Stimulated activated CD4-positive, alpha-beta T cell treated with anti-CD3 and anti-CD28 coated beads, Interleukin-2, amount 100 ng/mL, for 24 hours (primary cell): ENCODE measurements around the gene BTC.
"Not testable (repeated sequence)": the region's sequence is repeated elsewhere in the genome, so short reads cannot be mapped to it uniquely, and the experiment has no call there.

ENCODE experiments used
- DNase-seq, 2 donors: peaks; one replicate each; pipeline ENCODE4 v3.0.0-alpha.2; 2020

The BTC gene, protein sequence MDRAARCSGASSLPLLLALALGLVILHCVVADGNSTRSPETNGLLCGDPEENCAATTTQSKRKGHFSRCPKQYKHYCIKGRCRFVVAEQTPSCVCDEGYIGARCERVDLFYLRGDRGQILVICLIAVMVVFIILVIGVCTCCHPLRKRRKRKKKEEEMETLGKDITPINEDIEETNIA

DNA sequence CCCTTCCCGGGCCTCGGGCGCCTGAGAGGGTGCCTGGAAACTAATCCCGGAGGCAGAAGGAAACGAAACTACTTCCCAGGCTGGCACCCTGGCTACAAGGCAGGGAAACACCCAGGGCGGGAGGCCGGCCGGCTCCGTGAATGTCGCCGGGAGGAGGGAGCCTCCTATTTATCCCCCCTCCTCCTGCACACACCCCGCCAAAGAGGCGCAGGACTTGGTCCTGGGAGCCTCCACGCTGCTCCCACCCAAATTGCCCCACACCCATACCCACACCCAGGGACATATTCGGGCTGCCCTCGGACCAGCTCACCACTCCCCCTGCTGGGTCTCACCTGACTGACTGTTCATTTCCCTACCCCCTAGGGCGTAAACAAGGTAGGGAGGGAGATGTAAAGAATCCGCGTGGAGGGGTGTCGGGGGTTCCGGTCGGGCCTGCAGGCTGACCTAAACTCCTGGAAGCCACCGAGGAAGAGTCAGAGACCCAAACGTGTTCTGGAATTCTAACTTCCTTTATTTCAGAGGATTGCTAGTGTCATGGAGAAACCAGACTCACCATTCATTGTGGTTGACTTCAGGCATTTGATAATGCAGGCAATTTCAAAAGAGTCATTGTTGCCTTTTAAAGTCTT is at the start of gene BTC:
Gene BTC (minus strand): TSS at position 142 of the 629 bp plus-strand sequence. CDS start 198 bp downstream, outside the sequence.
- DNase-seq: peak in 1 of 2 donors; percentile 4

DNA sequence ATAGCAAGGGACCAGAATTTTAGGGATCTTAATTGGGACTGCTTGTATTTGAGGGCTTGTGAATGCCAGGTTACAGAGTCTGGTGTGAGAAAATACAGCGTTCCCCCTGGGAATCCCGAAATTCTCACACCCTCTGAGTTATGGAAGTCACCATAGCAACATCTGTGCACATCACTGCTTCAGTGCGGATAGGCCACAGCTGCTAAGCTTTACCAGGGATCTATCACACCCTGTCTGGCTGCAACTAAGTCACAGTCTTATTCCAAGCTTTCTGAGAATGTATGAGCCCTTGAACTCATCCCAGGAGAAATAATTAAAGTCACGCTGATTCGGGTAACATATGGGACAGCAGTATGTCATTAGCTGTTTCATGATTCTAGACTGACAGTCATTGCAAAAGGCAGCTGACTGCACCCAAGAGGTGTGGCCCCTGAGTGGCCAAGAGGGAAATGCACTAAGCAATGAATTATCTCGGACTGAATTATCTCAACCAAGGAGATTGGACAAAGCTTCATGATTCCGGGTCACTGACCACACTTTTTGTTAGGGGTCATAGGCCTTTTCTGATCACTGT is 46.7 kb upstream of the BTC start:
- no peak for DNase-seq

DNA sequence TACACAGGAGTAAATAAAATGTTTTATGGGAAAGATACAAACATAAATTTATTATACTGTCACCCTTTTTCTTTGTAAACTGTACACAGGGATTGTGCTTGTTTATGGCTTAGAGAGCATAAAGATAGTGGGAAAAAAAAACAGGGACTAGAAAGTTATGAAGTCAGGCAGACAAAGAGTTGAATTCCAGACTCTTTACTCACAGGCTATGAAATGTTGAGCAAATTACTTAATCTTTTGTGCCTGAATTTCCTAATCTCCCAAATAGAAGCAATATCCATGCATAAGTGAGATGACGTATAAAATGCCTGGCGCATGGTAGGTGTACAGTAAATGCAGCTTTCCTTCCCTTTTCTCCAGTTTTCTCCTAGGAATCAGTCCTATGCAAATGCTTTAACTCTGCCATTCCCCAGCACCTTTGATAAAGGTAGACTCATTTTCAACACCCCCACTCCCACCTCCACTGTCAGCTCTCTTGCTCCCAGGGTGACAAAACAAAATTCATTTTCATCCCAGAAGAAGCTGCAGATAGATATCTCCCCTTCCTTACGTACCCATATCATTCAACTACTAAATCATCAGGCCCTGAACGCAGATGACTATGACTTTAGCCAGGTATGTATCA is 44.5 kb upstream of the BTC start:
- no peak for DNase-seq

DNA sequence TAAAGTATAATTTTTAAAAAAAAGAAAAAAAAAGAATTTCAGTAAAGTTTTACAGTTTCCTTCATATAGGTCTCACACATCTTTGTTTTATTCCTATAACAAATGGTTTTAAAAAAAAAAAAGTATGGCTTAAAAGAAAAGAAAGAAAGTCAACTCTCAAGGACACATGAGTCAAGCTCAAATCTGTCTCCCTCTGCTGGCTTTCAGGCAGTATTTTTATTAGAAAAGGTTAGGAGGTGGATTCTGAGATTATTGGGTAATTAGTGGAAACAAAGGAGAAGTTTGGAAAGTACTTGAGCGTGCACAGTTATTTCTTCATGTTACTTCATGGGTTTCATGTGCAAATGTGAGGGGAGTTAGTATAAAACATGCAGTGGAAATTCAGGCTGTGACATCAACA is 36.6 kb upstream of the BTC start:
- DNase-seq: no peak

DNA sequence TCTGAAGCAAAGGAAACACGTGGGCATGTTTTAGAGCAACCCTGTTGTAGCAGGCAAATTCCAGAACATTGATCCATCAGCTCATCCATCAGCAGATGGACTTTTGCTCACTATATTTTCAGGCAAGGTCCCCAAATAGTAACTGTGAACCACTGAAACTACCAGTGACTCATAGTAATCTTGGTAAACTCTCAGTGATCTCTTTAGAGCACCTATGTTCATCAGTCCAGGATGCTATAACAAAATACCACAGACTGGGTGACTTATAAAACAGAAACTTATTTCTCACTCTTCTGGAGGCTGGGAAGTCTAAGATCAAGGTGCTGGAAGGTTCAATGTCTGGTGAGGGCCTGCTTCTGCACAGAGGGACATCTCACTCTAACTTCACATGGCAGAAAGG is 28.9 kb upstream of the BTC start:
- DNase-seq: no peak

DNA sequence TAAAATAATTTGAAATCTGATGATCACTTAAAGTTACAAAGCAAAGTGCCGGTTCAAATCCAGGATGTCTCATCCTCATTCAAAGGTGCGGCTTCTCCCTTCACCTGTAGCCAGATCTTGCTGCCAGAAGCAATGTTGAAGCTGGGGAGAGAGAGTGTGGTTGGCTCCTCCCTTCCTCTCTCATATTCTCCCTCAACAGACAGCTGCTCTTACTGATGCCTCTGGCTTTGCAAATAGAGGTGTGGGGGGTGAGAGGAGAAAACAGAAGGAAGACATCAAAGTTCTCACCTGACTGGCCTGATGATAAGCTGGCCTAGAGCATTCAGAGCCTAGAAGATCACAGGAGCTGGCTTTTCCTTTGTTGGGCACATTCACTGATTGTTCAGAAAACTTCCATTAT is 28.3 kb upstream of the BTC start:
- DNase-seq: no peak

DNA sequence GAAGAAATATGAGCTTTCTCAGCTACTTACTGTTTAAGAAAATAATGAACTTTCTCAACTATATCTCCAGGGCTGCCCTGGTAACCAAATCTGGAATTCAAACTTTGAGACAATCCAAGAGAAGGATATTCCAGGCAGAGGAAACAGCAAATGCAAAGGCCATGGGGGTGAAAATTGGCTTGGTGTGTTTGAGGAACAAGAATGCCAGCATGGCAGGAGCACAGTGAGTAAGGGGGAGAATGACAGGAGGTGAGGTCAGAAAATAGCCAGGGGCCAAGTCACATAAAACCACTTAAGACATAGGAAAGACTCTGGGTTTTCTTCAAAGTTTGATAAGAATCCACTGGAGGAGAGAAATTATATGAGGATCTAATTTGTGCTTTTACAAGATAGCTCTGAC is 27.2 kb upstream of the BTC start:
- DNase-seq: no peak

DNA sequence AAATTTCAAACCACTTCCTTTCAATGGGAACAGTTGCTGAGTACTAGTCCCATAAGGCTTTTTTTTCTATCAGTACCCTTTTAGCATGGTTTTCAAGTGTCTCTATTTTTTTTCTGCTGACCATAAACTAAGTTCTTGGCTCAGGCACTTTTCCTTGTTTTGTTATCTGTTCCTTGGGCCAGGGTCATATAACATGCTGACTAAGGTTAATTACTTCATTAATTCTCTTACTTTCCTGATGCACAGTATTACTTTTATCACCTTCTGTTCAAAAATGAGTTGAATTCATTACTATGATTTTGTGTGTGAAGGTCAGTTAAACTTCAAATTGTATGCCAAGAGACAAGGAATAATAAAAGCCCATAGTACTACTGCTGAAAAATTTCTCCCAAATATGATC is 19.7 kb upstream of the BTC start:
- DNase-seq: no peak

DNA sequence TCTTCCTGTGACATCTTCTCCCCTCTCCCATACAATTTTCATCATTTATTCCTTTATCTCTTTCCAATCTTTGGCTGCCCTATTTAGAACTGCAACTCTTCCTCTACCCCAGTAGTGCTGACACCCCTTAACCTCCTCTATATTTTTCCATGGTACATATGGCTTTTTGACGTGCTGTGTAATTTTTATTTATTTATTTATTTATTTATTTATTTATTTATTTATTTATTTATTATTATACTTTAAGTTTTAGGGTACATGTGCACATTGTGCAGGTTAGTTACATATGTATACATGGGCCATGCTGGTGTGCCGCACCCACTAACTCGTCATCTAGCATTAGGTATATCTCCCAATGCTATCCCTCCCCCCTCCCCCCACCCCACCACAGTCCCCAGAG is 17.7 kb upstream of the BTC start:
- DNase-seq: not testable (repeated sequence)

DNA sequence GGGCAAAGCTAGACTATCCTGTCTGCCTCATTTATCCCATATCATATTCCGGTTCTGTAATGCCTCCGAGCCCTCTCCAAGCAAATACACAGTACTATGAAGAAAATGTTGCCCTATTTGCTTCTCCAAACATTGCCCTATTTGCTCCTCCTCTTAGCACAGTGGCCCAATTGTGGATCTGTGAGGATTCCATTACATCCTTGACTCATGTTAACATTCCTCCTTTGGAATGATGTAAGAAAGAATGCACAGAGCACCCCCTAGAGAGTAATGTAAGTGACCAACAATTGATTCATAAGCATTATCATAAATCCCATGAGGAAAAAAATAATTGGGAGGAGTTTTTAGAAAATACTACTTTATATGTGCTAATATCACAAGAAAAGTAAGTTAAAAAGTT is 11.3 kb upstream of the BTC start:
- DNase-seq: no peak

DNA sequence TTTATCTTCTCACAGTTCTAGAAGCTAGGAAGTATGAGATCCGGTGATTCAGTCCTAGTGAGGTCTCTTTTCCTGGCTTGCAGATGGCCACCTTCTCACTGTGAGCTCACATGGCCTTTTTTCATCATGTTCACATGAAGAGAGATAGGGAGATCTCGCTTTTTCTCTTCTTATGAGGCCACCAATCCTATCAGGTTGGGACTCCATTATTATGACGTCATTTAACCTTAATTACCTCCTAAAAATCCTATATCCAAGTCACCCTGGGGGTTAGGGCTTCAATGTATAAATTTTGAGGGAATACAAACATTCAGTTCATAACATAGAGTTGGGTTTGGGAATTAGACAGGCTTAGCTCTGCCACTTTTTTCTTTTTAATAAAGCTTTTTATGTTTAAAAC is 6.0 kb upstream of the BTC start:
- no peak for DNase-seq

DNA sequence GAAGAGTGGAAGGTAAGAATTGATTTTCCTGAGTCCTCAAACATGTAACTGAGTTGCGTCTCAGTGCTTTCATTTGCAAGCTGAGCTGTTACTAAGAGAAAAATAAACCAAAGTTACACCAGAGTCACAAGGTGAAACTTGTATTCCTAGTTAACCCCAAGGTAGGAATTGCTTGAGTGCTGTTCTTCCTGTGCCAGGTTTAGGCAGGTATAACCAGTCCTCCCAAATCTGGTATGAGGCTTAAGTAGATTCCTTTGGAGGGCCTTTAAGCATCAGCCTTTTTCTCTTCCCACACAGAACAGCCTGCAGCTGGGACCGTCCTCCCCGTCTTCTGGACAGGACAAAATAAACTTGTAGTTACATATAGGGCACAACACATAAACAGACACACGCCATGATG is 2.3 kb upstream of the BTC start:
- no peak for DNase-seq

DNA sequence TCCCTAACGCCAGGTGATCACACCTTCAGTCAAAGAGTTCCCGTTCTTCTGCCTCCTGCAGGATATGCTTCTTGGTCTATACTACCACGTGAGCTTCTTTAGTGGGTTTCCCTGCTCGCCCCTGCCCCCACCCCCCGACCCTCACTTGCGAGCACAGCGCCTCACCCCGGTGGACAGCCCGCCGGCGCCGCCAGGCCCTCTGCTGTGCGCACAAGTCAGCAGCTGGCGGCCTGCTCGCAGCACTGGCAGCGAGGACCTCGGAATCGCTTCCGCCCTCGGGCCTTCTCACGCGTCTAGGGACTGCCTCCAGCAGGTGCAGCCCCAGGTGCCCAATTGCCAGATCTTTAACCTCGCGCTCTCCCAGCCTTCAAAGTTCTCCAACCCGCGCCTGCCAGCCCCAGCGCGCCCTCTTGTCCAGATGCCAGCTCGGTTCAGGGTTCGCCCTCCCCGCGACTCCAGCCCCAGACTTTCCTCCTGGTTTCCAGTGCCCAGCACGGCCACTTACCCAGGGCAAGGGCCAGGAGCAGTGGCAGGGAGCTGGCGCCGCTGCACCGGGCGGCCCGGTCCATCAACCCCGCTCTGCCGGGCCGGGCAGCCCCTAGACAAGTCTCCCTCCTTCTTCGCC is 454 bp downstream of the BTC start:
- DNase-seq: peak in 1 of 2 donors; percentile 5

DNA sequence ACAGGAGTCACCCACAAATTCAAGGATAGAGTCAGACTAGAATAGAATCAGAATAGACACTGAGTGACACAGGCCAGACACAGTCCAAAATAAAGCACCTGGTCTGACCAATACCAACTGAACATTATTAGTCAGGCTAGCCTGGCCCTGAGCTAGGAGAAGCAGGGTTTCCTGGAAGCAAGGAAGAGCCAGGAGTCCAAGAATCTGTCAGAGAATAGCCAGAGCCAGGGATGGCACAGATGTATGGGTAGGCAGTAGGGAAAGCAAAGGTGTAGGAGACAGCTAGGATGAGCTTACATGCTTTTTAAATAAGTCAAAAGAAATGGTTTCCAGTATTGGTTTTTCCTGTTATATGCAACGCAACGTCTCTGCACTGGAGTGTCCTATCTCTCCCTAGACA is 3.7 kb downstream of the BTC start:
- DNase-seq: no peak

DNA sequence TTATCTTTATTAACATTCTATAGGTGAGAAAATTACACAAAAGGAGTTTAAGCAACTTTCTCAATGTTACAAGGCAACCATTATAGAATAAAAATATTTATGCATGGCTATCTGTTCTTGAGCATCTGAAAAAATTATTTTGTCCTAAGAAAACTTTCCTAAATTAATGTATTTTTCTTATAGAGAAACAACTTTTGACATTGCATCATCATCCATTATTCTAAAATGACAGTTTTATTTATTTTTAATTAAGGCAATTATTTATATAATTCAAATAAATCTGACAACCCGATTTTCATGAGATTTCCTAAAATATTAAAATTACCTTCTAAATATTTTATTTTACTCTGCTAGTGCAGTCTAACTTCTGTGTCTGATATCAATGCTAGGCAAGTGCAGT is 4.8 kb downstream of the BTC start:
- DNase-seq: no peak

DNA sequence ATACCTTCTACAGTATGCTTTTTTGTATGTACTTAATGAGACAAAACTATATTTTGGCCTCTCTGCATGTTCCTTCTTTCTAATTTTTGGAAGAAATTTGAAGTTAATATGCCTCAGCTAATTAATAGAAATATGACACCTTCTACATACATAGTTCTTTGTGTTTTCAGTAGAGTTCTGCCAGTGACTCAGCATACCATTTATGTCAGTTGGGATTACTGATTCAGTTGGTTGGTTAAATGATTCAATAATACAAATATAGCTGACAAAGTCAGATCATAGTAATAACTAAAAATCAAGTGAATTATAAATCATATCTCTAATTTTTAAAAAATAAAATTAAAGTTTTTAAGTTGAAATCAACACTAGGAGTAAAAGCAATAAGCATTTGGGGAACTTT is 16.8 kb downstream of the BTC start:
- no peak for DNase-seq

DNA sequence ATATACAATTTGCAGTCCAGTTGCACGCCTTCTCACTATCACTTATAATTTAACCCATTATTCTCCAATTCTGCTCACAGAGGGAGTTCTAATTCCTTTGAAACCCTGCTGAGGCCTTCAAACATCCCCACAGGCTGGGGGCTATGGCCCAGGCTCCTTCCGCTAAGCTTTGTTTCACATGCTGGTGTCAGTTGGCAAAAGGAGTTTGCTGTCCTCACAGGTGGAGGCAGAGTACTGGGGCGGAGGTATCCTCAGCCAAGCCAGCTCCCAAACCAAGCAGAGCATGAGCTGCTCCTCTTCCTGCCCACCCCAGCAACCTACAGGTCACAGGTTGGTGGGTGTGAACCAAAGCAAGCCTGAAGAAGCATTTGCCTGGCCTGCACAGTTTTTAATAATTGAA is 21.5 kb downstream of the BTC start:
- no peak for DNase-seq

DNA sequence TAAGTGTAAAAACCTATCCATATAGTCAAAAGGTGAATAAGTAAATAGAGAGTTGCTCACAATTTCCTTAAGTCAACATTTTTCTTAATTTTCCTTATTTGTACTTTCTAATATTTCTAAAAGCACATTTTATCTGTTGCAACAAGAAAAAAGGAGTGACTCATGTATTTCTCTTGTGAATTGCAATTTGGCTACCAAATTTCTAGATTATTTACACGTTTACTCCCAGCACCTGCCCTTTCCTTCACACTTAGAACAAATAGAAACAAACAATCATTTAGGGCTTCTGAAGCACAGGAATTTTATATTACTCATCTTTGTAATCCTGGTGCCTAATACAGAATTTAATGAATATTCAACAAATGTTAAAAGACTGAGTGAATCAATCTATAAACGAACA is 22.2 kb downstream of the BTC start:
- no peak for DNase-seq

DNA sequence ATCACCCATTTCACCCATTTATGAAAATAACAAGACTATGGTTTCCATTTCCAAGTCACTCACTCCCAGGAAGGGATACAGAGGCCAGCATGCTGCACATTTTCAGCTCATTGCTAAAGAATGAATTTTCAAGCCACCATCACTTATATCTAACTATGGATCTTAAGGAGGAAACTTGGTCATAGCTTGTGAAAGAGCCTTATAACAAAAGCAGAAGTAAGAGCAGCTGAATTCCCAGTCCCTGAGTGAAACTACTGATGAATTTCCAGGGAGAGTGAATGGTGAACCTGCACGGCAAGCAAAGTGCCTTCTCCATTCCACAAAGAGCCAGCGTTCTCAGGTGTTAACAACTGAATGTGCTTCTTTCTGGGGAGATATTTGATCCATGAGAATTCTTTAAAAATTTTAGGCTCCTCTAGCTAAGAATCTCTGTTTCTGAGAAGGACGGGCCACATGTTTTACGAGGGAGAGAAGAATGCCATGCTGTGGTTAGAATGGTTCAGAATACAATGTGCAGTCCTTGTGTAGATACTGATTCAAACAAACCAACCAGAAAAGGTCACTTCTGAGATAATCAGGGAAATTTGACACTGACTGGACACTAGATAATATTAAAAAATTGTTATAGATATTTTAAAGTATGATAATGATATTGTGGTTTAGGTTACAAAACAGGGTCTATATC is 24.0 kb downstream of the BTC start:
- no peak for DNase-seq

DNA sequence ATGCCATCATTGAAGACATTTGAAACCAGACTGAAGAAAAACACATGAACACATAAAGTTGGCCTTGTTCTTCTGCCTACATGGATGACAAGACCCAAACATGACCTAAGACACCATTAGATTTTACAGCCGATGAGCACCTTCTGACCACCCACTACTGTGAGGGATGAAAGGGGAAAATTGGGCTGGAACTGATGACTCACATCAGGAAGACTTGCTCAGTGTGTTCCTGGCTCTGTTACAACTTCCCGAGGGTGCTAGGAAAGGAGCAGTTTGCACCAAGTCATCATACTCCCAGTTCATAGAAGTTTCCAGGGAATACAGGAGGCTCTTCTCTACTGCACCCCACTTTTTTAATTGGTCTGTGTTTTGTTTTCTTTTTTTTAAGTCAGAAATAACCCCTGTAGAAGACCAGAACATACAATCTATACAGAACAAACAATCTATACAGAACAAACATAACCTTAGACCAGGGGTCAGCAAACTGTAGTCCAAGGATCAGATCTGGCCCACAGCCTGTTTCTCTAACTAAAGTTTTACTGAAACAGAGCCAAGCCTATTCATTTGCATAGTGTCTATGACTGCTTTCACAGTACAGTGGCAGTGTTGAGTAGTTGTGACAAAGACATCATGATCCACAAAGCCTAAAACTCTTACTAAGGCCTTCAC is 25.3 kb downstream of the BTC start:
- DNase-seq: no peak

DNA sequence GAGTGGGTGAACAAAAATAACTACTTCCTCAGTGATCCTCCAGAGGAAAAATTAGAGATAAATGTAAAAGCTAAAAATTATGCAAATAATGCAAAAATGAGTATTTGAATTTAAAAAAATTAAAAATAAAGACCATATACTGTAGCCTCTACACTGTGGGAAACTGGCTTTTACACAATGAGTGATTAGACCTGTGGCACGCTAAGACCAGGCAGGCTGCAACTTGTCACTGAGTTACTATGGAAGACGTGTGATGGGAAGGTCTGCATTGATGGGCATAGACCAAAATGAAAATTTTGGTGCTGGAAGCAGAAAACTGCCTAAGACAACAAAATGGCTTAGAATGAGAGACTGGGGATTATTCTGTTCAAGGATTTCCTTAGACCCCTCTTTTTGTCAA is 30.2 kb downstream of the BTC start:
- DNase-seq: no peak

DNA sequence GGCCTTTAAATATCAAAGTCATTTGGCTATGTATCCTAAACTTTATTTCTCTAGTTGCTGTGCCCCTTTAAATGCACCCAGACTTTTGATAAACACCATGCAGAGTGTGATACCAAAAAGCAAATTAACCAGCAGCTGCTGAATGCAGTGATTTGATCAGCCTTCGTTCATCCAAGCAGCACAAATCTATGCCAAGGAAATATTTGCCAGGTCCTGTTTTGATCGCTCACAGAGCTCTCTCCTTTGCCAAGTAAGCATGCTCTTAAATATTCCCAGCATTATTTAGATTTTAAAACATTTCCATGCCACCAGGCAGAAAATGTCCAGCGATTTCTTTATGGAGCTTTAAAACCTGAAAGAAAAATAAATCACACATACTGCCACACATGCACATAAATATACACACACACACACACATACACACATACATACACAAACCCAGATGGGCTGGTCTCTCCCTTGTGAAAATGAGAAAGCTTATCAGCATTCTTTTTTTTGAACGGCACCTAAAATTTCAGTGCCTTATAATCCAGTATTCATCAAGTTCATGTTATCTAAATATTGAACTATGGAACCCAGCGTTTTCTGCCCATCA is 35.7 kb downstream of the BTC start:
- no peak for DNase-seq
